Retina (tissue), 1 donor: ENCODE measurements around the gene CNEP1R1.
"Not testable (repeated sequence)": the region's sequence is repeated elsewhere in the genome, so short reads cannot be mapped to it uniquely, and the experiment has no call there.

Source experiments
- DNase-seq: peaks from one replicate; pipeline ENCODE4 v3.0.0-alpha.2; 2016

Gene CNEP1R1

GRCh38 chr16:50024684-50025536, at the start of gene CNEP1R1:
Gene CNEP1R1 (plus strand): TSS chr16:50025225. CDS start chr16:50025316, 91 bp downstream.
- DNase-seq: peak; percentile 100

- DNase-seq: no peak
Measured at GRCh38 chr16:49977427-49977826, 47.6 kb upstream of the CNEP1R1 start.

GRCh38 chr16:49978569-49979326, 46.3 kb upstream of the CNEP1R1 start:
- no peak for DNase-seq

- no peak for DNase-seq
Measured at GRCh38 chr16:49980166-49980565, 44.9 kb upstream of the CNEP1R1 start.

GRCh38 chr16:49986351-49987124, 38.5 kb upstream of the CNEP1R1 start:
- DNase-seq: no peak

- DNase-seq: no peak
Measured at GRCh38 chr16:49987381-49987780, 37.6 kb upstream of the CNEP1R1 start.

- no peak for DNase-seq
Measured at GRCh38 chr16:49992825-49993224, 32.2 kb upstream of the CNEP1R1 start.

- DNase-seq: no peak
Measured at GRCh38 chr16:49993579-49993978, 31.4 kb upstream of the CNEP1R1 start.

- DNase-seq: no peak
Measured at GRCh38 chr16:49994006-49994405, 31.0 kb upstream of the CNEP1R1 start.

GRCh38 chr16:49995720-49996119, 29.3 kb upstream of the CNEP1R1 start:
- no peak for DNase-seq

- DNase-seq: no peak
Measured at GRCh38 chr16:49997721-49998251, 27.2 kb upstream of the CNEP1R1 start.

- no peak for DNase-seq
Measured at GRCh38 chr16:49998991-49999390, 26.0 kb upstream of the CNEP1R1 start.

- no peak for DNase-seq
Measured at GRCh38 chr16:50001144-50001543, 23.9 kb upstream of the CNEP1R1 start.

- no peak for DNase-seq
Measured at GRCh38 chr16:50002190-50002589, 22.8 kb upstream of the CNEP1R1 start.

GRCh38 chr16:50004239-50004638, 20.8 kb upstream of the CNEP1R1 start:
- no peak for DNase-seq

- no peak for DNase-seq
Measured at GRCh38 chr16:50006964-50007363, 18.1 kb upstream of the CNEP1R1 start.

- no peak for DNase-seq
Measured at GRCh38 chr16:50007744-50008143, 17.3 kb upstream of the CNEP1R1 start.

- no peak for DNase-seq
Measured at GRCh38 chr16:50010212-50010611, 14.8 kb upstream of the CNEP1R1 start.

GRCh38 chr16:50011707-50012106, 13.3 kb upstream of the CNEP1R1 start:
- no peak for DNase-seq

- DNase-seq: no peak
Measured at GRCh38 chr16:50012182-50012581, 12.8 kb upstream of the CNEP1R1 start.

GRCh38 chr16:50014211-50014610, 10.8 kb upstream of the CNEP1R1 start:
- DNase-seq: not testable (repeated sequence)

GRCh38 chr16:50015631-50016030, 9.4 kb upstream of the CNEP1R1 start:
- DNase-seq: no peak

GRCh38 chr16:50017553-50017952, 7.5 kb upstream of the CNEP1R1 start:
- no peak for DNase-seq
